HUES48 (cell line): ENCODE results near the gene HGFAC.

Source experiments
- H3K27ac ChIP-seq: one replicate; pipeline ENCODE4 v1.7.0; 2013; ENCODE audit warnings: low read depth, low read length, inconsistent platforms
- H3K27me3 ChIP-seq: 2 replicates; pipeline ENCODE4 v1.6.1; 2013; ENCODE audit warnings: mild to moderate bottlenecking, low read length; ENCODE audit not compliant: control insufficient read depth, insufficient read depth
- H3K36me3 ChIP-seq: 2 replicates; pipeline ENCODE4 v1.6.1; 2013; ENCODE audit warnings: low read length; ENCODE audit not compliant: control insufficient read depth, insufficient read depth
- H3K4me1 ChIP-seq: 2 replicates; pipeline ENCODE4 v1.6.1; 2013; ENCODE audit warnings: mild to moderate bottlenecking, low read length; ENCODE audit not compliant: control insufficient read depth, insufficient read depth
- H3K4me3 ChIP-seq: 2 replicates; pipeline ENCODE4 v1.5.1; 2013; ENCODE audit warnings: mild to moderate bottlenecking, low read depth, low read length
- H3K9ac ChIP-seq: 2 replicates; pipeline ENCODE4 v1.6.1; 2013; ENCODE audit warnings: mild to moderate bottlenecking, low read depth, low read length, moderate library complexity
- H3K9me3 ChIP-seq: 2 replicates; pipeline ENCODE4 v1.6.1; 2013; ENCODE audit warnings: low read length; ENCODE audit not compliant: control insufficient read depth, insufficient read depth

Gene HGFAC

DNA sequence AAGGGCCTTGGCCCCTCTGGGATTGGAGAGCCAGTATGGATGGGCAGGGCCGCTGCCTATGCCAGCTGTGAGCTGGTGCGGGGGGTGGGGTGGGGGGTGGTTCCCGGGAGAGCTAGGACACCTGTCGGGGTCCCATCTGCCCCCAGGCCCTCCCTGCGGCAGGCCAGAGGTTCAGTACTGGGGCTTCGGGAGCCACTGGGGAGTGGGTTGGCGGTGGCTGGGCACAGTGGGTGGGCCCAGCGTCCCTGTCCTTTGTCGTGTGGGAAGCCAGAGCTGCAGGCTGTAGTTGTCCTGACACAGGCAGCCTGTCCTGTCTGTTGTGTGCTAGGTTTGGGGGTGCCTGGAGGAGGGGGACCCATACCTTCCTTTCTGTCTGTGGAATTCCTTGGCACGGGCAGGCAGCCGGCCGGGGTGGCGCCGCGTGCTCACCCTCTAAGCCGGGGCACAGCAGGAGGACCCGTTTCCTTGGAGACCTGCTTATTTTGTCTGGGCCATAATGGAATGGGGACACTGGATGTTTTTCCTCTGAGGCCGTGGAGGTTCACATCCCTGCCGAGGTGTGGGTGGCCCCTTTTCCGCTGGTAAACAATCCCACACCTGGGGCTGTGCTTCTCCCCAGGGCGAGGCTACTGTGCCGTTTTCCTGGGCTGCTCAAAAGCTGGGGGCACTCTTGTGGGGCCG lies 36.1 kb downstream of the HGFAC start:
- Histone ChIP-seq H3K4me3 (no peak overlapping the region), H3K9me3 (no peaks in the 10 kb centered on the region), H3K4me1 (peaks cover 11% of the 10 kb centered on the region), H3K27ac (no peak overlapping the region), H3K9ac (no peak overlapping the region), H3K27me3 (peaks cover 64% of the 10 kb centered on the region), H3K36me3 (no peaks in the 10 kb centered on the region)

DNA sequence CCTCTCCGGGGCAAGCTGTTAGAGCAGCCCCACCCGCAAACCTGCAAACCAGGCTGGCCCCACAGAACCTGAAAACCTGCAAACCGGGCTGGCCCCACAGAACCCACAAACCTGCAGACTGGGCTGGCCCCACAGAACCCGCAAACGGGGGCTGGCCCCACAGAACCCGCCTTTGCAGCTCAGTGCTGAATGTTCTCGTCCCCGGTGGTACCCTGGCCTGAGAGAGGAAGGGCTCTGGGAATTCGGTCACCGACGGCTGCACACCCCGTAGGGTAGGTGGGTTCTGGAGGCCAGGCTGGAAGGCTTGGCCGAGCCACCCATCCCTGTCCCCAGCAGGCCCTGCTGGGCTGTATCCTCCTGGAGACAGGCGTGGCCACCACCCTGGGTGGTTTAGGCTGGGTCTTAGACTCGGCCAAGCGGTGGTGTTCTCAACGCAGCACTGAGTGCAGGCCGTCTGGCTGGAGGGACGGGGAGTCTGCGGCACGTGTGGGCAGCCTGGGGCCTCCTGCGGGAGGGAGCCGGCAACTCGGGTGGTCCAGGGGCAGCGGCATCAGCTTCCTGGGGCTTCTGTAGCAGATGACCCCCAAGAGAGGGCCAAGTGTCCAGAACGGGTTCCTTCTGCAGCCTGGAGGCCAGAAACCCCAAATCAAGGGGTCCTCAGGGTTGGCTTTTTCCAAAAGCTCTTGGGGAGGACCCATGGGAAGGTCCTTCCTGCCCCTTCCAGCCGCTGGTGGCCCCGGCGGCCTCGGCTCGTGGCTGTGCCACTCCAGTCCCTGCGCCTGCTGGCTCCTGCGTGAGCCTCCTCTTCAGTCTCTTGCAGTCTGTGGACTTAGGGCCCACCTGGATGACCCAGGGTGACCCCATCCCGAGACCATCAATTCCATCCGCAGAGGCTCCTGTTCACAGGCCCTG lies 36.9 kb downstream of the HGFAC start:
- Histone ChIP-seq H3K36me3 (no peaks in the 10 kb centered on the region), H3K27ac (no peak overlapping the region), H3K4me1 (peaks cover 11% of the 10 kb centered on the region), H3K4me3 (no peak overlapping the region), H3K9ac (no peak overlapping the region), H3K27me3 (peaks cover 67% of the 10 kb centered on the region), H3K9me3 (no peaks in the 10 kb centered on the region)

DNA sequence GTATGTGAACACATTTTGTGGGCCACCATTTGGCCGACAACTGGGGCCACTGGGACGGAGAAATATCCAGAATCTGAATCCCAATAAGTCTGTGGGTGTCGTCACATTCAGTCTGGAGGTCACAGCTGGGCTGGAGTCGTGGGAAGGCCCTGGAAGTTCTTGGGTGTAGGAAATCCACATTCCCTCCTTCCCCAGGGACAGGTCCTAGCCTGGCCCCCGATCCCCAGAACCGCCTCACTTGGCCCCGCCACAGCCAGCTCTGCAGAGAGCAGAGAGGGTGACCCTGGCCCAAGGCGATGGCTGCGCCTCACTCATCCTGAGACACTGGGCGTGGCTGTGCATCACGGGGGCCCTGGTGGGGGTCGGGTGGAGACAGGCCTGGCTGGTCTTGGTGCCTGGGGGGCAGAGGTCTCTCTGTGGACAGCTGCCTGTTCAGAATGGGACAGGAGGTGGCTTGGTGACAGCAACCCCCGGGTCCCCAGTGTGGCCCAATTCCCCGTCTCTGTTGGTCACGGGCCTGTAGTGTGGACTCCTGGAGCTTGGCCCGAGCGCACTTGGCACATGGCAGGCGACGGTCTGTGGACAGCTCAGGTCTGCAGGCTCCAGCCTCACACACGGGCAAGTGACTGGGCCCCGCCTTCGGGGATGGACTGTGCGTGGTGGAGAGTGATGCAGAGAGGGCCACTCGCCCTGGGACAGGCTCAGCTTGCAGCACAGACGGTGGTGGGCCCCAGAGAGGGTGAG lies 37.8 kb downstream of the HGFAC start:
- Histone ChIP-seq H3K4me3 (no peak overlapping the region), H3K36me3 (no peaks in the 10 kb centered on the region), H3K9me3 (no peaks in the 10 kb centered on the region), H3K27me3 (peaks cover 69% of the 10 kb centered on the region), H3K27ac (no peak overlapping the region), H3K9ac (no peak overlapping the region), H3K4me1 (peaks cover 12% of the 10 kb centered on the region)

DNA sequence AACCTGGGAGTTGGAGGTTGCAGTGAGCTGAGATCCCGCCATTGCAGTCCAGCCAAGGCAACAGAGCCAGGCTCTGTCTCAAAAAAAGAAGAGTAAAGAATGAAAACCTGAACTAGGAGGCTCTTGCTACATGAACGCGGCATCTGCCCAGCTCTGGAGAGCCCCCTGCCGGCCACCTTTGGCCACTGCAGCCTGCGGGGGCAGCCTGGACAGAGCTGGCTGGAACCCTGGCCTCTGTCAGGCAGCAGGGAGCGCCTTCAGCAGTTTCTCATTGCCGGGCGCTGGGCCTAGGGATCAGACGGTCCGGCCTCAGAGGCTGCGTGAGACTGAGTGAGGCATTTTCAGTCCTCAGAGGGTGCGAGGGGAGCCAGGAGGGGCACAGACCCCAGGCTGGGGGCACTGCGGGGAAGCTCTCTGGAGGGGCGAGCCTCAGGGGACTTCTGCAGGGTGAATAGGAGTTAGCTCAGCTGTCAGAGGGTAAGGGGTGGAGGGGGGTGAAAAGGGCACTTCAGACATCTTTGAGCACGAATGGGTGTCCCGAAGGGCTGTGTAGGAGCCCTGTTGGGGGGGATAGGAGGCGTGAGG lies 38.9 kb downstream of the HGFAC start:
- Histone ChIP-seq H3K27me3 (peaks cover 70% of the 10 kb centered on the region), H3K9ac (no peak overlapping the region), H3K4me3 (peak overlapping the region; percentile 45), H3K9me3 (no peaks in the 10 kb centered on the region), H3K4me1 (peaks cover 18% of the 10 kb centered on the region), H3K36me3 (no peaks in the 10 kb centered on the region), H3K27ac (peak overlapping the region; percentile 90)

DNA sequence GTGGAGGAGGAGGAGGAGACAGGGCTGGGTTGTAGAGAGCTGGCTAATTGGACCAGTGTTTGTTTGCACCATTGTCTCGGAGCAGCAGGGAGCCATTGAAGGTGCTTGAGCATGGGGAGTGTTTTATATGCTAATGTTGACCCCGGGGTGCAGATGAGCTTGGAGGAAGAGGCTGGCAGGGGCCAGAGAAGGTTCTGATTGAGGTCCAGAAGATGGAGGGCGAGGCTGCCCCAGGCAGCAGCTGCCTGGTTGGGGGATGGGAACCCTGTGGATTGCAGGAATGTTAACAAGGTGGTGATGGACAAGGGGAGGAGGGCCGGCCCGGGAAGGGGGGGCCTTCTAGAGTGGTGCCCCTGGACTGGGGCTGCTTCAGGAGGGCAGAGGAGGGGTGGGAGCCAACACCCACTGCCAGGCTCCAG lies 39.4 kb downstream of the HGFAC start:
- no peaks in the 10 kb centered on the region for H3K9me3 ChIP-seq
- H3K4me3 ChIP-seq, result peak overlapping the region; percentile 45
- peaks cover 22% of the 10 kb centered on the region for H3K4me1 ChIP-seq
- H3K27ac ChIP-seq, result peak overlapping the region; percentile 90
- H3K36me3 ChIP-seq, result no peaks in the 10 kb centered on the region
- no peak overlapping the region for H3K9ac ChIP-seq
- H3K27me3 ChIP-seq, result peaks cover 72% of the 10 kb centered on the region

DNA sequence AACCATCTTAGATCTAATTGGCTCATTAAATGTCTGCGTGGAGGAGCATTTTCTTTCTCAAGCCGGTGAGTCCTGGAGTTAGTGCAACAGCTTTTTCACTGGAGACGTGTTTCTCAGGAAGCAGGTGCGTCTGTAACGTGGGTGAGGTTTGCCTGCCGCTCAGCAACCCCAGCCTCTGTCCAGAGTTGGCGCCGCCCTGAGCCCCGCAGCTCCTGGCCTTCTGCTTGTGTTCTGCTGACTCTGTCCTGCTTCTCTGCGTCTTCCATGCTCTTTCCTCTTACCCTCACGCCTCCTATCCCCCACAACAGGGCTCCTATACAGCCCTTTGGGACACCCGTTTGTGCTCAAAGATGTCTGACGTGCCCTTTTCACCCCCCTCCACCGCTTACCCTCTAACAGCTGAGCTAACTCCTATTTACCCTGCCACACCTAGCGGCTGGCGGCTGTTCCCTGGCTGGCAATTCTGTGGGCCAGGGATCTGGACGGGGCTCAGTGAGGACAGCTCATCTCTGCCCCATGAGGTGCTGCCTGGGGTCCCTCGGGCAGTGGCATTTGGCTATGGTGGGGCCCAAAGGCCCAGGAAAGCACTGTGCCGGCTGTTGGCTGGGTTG lies 40.1 kb downstream of the HGFAC start:
- no peaks in the 10 kb centered on the region for H3K9me3 ChIP-seq
- no peak overlapping the region for H3K27ac ChIP-seq
- H3K4me1 ChIP-seq, result peaks cover 25% of the 10 kb centered on the region
- H3K9ac ChIP-seq, result no peak overlapping the region
- H3K36me3 ChIP-seq, result no peaks in the 10 kb centered on the region
- H3K27me3 ChIP-seq, result peaks cover 77% of the 10 kb centered on the region
- H3K4me3 ChIP-seq, result no peak overlapping the region

DNA sequence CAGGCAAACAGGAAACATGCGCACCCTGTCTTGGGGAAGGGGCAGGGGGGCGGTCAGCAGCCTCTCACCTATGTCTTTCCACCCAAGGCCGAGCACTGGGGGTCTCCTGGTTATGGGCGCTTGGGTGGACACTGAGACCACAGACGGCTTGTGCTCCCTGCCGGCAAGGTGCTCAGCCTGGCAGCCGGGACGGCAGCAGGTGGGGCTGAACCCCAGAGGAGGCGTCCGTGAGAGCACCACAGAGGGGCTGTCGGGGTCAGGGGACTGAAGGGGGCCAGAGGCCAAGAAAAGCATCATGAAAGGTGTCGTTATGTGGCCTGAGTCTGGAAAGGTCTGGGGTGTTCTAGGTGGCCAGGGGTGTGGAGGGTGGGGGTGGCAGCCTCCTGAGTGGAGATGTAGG lies 40.9 kb downstream of the HGFAC start:
- Histone ChIP-seq H3K27ac (no peak overlapping the region), H3K36me3 (no peaks in the 10 kb centered on the region), H3K4me1 (peaks cover 28% of the 10 kb centered on the region), H3K9me3 (no peaks in the 10 kb centered on the region), H3K27me3 (peaks cover 77% of the 10 kb centered on the region), H3K4me3 (no peak overlapping the region), H3K9ac (no peak overlapping the region)

DNA sequence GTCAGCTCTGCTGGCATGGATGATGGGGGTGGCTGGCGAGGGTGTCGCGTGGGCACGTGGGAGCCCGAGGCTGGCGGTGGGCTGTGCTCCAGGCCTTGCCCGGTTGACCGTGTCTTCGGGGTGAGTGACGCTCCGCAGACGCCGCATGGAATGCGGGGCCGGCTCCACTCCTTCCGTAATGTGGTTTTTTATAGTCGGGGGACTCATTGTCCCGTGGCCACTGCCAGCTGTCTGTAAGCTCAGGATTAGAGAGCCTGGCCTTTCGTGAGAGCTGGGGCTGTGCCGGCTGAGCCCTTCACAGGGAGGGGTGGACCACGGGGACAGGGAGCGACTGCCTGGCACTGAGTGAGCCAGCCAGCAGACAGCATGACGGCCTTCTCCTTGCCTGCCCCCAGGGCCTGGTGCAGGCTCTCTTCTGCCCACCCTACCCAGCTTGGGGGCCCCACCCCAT lies 41.7 kb downstream of the HGFAC start:
- Histone ChIP-seq H3K27me3 (peaks cover 82% of the 10 kb centered on the region), H3K9ac (no peak overlapping the region), H3K4me3 (no peak overlapping the region), H3K36me3 (no peaks in the 10 kb centered on the region), H3K4me1 (peaks cover 28% of the 10 kb centered on the region), H3K9me3 (no peaks in the 10 kb centered on the region), H3K27ac (no peak overlapping the region)

DNA sequence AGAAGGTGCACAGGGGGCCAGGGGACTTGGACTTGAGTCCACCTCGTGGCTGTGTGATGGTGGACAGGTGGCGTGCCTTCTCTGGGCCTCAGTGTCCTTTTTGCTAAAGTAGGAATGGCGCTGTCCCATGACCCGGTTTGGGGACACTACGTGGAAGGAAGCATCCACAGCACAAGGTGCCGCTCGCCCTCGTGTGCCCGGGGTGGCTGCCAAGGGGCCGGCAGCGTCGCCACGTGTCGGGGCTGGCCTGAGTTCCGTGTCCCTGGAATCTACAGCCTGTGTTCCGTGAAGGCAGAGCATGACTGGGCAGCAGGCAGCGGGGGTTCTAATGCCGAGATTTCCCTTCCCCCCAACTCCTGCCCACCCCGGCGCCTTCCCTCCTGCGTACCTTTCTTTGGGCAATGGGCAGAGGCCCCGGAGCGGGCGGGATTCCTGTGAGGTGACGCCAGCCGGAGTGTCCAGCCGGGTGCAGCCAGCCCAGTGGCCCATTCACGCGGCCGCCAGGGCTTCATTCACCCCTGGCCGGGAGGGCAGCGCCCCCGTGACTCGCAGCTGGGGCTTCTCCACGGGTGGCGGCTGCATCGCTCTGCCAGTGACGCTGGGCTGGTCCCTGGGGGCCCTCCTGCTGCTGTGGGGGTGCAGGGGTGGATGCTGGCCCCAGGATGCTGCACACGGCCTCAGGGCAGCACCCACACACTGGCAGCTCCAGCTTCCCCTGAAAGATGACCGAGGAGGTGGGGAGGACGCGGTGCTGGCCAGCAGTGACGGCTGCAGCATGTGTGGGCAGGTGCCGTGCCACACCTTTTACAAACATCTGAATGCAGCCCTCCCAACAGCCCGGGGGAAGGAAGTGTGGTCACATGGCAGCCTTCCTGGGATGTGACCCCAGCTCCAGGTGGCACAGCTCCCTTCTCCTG lies 42.5 kb downstream of the HGFAC start:
- no peaks in the 10 kb centered on the region for H3K9me3 ChIP-seq
- no peak overlapping the region for H3K27ac ChIP-seq
- no peak overlapping the region for H3K4me3 ChIP-seq
- peaks cover 28% of the 10 kb centered on the region for H3K4me1 ChIP-seq
- H3K36me3 ChIP-seq, result no peaks in the 10 kb centered on the region
- H3K27me3 ChIP-seq, result peaks cover 82% of the 10 kb centered on the region
- no peak overlapping the region for H3K9ac ChIP-seq
